WTC11 (cell line): Measurements from ENCODE around the gene CD247.

Experiments used
- NR3C1 ChIP-seq: sonication (generic); formaldehyde crosslinking; conservative IDR thresholded peaks from 2 replicates; pipeline ENCODE4 v1.8.1; 2023; ENCODE audit warnings: low read depth, mild to moderate bottlenecking, missing genetic modification reagents
- ZNF121 ChIP-seq: sonication (generic); formaldehyde crosslinking; IDR thresholded peaks from 2 replicates; pipeline ENCODE4 v1.8.0; 2023; ENCODE audit warnings: missing genetic modification reagents
- TF ChIP-seq, protein P1 (sequence below): sonication (generic); formaldehyde crosslinking; IDR thresholded peaks from 2 replicates; pipeline ENCODE4 v1.8.1; 2022; ENCODE audit warnings: low read depth, missing genetic modification reagents, borderline replicate concordance
- TF ChIP-seq, protein P2 (sequence below): fragments of 200-600 bp; IDR thresholded peaks from 2 replicates; pipeline ENCODE4 v1.8.0; 2022; ENCODE audit warnings: antibody characterized with exemption

DNA sequence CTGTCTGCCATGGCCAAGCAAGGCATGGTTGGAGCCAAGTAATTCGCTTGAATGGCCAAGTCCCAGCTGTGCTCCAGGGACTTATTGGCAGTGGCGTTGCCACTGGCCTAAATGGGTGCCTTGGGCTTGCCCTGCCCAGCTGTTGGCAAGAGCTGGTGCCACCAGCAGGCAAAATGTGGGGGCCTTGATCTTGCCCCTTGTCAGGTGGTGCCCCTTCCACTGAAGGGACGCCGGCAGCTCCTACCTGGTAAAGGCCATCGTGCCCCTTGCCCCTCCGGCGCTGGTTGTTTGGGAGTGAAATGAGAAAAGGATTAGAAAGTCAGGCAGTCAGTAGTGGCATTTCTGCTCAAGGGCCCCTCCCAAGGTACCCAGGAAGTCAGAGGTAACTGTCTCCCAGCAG, 85.5 kb downstream of the CD247 start:
- TF ChIP-seq, protein P1, sequence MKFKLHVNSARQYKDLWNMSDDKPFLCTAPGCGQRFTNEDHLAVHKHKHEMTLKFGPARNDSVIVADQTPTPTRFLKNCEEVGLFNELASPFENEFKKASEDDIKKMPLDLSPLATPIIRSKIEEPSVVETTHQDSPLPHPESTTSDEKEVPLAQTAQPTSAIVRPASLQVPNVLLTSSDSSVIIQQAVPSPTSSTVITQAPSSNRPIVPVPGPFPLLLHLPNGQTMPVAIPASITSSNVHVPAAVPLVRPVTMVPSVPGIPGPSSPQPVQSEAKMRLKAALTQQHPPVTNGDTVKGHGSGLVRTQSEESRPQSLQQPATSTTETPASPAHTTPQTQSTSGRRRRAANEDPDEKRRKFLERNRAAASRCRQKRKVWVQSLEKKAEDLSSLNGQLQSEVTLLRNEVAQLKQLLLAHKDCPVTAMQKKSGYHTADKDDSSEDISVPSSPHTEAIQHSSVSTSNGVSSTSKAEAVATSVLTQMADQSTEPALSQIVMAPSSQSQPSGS (CRISPR knock-in tag): no peak
- TF ChIP-seq ZNF121 (CRISPR knock-in tag): no peak
- TF ChIP-seq, protein P2, sequence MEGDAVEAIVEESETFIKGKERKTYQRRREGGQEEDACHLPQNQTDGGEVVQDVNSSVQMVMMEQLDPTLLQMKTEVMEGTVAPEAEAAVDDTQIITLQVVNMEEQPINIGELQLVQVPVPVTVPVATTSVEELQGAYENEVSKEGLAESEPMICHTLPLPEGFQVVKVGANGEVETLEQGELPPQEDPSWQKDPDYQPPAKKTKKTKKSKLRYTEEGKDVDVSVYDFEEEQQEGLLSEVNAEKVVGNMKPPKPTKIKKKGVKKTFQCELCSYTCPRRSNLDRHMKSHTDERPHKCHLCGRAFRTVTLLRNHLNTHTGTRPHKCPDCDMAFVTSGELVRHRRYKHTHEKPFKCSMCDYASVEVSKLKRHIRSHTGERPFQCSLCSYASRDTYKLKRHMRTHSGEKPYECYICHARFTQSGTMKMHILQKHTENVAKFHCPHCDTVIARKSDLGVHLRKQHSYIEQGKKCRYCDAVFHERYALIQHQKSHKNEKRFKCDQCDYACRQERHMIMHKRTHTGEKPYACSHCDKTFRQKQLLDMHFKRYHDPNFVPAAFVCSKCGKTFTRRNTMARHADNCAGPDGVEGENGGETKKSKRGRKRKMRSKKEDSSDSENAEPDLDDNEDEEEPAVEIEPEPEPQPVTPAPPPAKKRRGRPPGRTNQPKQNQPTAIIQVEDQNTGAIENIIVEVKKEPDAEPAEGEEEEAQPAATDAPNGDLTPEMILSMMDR: no peak
- no peak for TF ChIP-seq NR3C1 (CRISPR knock-in tag)
